ENCODE measurements around the gene SIGLEC14. TPM values are rescaled to one million over a fixed set of nuclear protein-coding genes. Genes with fewer than 3 reads are reported as not detected.
"Not testable (repeated sequence)": the region's sequence is repeated elsewhere in the genome, so short reads cannot be mapped to it uniquely, and the experiment has no call there.

SIGLEC14 gene
- total RNA-seq, 1 experiment from 2014 or later, result not detected

DNA sequence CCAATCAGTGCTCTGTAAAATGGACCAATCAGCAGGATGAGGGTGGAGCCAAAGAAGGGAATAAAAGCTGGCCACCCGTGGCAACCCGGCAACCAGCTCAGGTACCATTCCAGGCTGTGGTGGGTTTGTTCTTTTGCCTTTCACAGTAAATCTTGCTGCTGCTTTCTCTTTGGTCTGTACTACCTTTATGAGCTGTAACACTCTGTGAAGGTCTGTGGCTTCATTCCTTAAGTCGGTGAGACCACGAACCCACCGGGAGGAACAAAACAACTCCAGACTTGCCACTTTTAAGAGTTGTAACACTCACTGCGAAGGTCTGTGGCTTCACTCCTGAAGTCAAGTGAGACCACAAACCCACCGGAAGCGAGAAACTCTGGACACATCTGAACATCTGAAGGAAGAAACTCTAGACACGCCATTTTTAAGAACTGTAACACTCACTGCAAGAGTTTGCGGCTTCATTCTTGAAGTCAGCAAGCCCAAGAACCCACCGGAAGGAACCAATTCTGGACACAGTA is 30.0 kb upstream of the SIGLEC14 start:
- no peak for DNase-seq (ENCODE audit: extremely low read depth, low read depth)

DNA sequence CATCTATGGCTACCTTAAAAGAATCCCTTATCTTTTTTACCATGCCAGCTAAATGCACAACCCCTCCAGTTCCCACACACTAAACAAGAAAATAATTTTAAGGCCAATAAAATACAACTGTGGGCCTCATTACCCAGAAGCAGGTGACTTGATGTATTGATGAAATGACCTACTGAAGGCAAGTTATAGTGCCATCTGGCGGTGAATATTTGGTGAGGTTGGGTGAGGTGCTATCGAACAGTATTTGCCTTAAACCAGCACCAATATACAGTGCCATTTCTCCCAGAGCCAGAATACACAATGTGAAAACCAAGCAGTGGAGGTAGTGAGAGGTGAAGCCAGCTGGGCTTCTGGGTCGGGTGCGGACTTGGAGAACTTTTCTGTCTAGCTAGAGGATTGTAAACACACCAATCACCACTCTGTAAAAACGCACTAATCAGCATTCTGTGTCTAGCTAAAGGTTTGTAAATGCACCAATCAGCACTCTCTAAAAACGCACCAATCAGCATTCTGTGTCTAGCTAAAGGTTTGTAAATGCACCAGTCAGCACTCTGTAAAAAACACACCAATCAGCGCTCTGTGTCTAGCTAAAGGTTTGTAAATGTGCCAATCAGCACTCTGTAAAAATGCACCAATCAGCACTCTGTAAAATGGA is 29.4 kb upstream of the SIGLEC14 start:
- peak; percentile 32 for DNase-seq (ENCODE audit: extremely low read depth, low read depth)

DNA sequence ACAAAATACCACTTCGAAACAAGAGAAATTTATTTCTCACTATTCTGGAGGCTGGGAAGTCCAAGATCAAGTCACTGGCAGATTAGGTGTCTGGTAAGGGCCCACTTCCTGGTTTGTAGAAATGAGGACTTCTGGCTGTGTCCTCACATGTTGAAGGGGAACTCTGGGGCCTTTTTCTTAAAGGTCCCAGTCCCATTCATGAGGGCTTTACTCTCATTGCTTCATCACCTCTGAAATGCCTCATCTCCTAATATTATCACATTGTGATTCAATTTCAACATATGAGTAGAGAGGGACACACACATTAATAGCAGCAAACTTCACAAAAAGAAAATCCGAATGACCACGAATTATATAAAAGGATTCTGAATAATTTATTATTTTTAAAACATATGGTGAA is 21.6 kb upstream of the SIGLEC14 start:
- DNase-seq (ENCODE audit: extremely low read depth, low read depth), result no peak

DNA sequence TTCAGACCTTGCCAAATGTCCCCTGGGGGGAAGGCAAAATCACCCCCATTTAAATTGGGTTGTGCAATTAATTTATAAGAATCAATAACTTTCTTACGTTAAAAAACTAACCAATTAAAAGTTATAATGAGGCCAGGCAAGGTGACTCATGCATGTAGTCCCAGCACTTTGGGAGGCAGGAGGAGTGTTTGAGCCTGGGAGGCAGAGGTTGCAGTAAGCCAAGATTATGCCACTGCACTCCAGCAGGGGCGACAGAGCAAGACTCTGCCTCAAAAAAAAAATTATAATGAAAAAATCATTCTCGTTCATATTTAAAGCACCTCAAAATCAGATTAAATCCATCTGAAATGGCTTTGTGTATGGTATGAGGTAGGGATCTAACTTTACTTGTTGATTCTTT is 18.4 kb upstream of the SIGLEC14 start:
- DNase-seq (ENCODE audit: extremely low read depth, low read depth), result no peak

DNA sequence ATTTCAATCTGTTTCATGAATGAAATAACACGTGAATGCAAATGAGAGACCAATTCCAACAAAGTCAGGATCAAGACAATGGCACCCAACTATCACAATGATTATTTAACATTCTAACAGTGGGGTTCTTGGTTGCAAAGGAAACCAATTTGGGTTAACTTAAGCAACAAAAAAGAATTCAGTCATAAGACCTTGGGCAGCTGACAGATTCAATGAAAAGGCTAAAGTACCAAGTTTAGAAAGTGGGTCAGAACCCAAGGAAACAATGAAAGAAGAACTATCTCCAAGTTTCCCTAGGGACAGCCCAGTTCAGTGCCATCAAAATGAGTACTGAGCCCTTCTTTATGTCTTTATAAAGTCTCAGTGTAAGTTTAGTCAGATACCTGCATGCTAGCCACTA is 17.5 kb upstream of the SIGLEC14 start:
- no peak for DNase-seq (ENCODE audit: extremely low read depth, low read depth)

DNA sequence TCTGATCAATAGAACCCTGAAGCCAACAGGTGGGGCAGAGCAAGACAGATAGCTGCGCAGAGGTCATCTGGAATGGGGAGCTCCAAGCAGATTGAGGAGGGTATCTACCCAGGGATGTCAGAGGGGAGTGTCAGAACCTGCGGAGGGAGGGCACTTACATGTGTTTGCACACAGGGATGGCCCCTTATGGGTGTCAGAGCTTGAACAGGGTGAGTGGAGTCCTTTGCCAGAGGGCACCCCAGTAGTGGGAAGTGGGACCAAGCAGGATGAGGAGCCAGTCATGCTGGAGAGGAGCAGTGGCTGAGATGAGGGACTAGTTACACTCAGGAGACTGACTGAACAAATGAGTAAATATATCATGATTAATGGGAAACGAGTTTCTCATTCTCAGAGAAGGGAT is 17.0 kb upstream of the SIGLEC14 start:
- no peak for DNase-seq (ENCODE audit: extremely low read depth, low read depth)

DNA sequence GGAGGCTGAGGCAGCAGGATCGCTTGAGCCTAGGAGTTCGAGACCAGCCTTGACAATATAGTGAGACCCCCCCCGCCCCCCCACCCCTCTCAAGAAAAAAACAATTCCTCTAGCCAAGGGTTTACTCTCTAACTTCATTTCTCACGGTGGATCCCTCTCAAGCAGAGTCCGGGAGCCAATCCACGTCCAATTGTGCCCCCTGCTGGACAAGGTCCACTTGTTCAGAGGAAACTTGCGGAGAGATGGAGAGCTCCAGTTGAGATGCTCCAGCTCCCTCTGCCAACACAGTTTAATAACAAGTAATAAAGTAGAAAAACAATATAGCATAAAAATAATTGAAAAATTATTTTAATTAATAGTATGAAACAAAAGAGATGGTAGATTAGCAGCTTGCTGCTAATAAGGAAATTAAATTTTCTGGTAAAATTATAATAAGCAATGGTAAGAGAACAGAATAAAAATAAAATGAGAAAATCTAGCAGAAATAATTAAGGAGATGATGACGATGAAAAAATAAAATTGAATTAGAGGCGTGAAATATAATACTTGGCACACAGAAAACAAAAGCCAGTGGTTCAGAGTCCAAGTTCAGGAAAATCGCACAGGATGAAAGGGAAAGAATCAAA is 14.5 kb upstream of the SIGLEC14 start:
- peak; percentile 54 for DNase-seq (ENCODE audit: extremely low read depth, low read depth)

DNA sequence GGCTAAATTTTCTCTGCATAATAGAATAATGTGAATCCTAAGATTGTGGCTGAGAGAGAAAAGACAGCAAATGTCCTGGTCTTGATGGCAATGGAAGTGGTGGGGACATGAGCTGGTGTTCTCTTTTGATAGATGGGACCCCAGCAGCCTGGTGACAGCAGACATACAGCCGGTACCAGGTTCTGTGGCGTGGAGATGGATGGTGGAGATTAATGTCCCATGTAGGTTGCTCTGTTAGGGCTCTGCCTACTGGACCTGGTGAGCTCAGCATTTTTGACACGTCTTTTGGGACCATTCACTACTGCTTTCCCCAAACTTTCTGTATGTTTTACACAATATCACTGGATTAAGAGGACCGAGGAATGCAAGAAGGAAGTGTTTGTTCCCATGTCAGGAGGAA is 8.2 kb upstream of the SIGLEC14 start:
- DNase-seq (ENCODE audit: extremely low read depth, low read depth), result no peak

DNA sequence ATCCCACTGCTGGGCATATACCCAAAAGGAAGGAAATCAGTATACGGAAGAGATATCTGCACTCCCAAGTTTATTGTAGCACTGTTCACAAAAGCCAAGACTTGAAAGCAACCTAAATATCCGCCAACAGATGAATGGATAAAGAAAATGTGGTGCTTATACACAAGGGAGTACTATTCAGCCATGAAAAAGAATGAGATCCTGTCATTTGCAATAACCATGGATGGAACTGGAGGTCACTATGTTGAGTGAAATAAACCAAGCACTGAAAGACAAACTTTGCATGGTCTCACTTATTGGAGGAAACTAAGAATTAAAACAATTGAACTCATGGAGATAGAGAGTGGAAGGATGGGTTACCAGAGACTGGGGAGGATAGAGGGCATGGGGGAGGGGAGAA is 6.5 kb upstream of the SIGLEC14 start:
- DNase-seq (ENCODE audit: extremely low read depth, low read depth), result no peak

DNA sequence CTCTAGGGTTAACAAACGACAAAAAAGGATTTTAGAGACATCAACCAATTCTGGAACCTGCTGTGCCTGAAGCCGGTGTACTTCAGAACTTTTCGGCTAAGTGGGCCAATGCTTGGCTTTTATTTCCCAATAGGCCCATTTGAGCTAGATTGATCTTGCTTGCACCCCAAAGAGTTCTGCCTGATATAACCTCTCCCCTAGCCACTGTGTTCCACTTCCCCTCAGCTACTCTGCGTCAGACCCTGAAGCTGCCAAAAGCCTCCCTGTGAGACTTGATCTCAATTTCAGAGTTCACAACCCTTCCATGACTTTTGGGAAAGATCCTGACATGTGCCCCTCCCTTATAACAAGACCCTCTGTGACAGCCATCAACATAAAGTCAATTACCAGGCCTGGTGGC is 5.6 kb upstream of the SIGLEC14 start:
- DNase-seq (ENCODE audit: extremely low read depth, low read depth), result no peak

DNA sequence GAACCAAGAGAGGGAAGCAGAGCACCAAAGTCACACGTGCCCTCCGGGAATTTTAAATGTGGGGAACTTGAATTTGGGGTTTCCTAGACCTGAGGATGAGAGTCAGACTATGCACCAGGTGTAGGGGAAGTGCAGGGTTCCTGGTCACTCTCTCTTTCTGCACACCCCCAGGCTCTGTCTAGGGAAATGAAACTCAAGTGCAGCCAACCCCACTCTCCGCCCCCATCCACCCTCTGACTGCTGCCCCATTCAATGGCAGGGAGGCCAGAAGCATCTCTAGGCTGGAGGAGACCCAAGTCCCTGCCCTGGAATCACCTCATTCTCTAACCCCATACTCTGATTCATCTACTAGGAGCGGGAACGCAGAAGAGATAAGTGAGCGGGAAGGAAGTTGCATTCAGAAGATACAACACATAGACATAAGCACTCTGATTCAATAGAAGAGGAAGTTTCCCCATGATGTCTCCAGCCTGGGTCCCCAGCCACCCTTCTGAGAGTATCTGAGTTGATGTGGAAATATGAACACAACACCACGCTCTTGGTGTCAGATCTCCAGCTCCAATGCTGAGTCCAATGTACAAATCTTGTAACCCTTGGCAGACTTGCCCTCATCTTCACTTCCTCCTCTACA is 4.7 kb upstream of the SIGLEC14 start:
- DNase-seq (ENCODE audit: extremely low read depth, low read depth), result no peak

DNA sequence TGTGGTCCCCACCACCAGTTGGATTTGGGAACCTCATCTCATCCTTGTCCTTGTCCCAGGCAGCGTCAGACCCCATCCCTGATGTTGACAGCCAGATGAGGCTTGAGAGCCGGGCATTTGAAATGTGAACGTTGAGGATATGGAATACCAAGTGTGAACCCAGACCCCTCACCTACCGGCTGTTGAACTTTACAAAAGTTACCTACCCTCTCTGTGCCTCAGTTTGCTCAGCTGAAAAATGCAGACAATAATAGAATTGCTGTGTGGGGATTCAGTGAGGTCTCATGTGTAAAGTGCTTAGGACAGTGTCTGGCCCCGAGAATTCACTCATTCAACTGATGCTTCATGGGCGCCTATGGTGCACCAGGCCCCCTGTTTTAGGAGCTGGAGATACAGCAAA is 693 bp upstream of the SIGLEC14 start:
- DNase-seq (ENCODE audit: extremely low read depth, low read depth), result no peak

DNA sequence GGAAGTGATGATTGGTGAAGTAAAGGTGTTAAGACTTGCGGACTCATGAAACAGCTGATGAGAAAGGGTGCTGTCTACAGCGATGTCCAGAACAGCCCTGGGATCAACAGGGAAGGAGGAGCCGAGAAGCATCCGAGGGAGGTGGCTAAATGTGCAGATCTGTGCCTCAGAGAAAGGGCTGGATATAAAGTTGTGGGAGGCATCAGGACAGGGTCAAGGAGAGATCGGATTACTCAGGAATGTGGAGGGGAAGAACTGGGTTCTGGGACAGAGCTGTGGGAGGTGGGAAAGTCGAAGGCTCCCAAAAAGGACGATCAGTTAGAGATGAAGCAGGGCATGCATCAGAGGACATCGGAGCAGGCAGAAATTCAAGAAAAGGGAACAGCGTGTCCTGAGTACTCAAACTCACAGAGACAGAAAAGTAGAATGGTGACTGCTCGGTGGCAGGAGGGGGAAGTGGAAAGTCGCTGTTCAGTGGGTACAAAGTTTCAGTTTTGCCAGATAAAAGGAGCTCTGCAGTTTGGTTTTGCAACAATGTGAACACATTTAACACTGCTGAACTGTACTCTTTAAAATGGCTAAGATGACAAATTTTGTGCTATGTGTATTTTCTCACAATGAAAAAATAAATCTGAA is 1.9 kb downstream of the SIGLEC14 start:
- DNase-seq (ENCODE audit: extremely low read depth, low read depth), result no peak

DNA sequence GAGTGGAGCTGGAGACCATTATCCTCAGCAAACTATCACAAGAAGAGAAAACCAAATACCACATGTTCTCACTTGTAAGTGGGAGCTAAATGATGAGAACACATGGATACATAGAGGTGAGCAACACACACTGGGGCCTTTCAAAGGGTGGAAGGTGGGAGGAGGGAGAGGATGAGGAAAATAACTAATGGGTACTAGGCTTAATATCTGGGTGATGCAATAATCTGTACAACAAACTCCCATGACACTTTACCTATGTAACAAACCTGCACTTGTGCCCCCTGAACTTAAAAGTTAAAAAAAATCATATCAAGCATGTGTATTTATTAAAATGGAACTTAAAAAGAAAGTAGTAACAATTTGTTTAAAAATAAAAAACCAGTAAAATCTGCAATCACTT is 5.0 kb downstream of the SIGLEC14 start:
- DNase-seq (ENCODE audit: extremely low read depth, low read depth), result no peak

DNA sequence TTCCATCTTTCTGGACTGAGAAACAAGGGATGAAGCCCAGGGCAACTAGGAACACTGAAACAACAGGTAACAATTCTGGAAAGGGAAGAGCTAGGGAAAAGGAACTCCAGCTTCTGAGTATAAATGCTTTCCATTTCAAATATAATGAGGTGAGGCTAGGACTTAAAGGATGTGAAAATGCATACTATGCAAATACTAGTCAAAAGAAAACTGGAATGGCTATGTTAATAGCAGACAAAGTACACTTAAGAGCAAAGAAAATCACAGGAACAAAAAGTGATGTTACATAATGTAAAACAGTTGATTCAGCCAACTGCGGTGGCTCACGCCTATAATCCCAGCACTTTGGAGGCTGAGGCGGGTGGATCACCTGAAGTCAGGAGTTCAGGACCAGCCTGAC is 6.2 kb downstream of the SIGLEC14 start:
- no peak for DNase-seq (ENCODE audit: extremely low read depth, low read depth)

DNA sequence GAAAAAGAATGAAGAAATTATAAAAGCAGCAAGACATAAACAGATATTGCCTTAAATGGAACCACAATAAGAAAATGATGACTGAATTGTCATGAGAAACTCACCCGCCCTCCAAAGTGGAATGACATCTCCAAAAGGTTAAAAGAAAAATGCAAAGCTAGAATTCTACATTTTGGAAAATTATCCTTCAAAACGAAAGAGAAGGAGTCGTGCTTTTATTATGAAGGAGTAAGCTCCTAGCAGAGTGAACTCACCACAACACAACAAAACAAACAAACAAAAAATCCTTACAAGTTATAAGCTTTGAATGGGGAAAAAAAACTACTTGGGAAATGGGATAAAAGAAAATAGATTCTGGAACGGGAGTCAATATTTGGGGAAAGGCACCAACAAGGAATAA is 6.7 kb downstream of the SIGLEC14 start:
- no peak for DNase-seq (ENCODE audit: extremely low read depth, low read depth)

DNA sequence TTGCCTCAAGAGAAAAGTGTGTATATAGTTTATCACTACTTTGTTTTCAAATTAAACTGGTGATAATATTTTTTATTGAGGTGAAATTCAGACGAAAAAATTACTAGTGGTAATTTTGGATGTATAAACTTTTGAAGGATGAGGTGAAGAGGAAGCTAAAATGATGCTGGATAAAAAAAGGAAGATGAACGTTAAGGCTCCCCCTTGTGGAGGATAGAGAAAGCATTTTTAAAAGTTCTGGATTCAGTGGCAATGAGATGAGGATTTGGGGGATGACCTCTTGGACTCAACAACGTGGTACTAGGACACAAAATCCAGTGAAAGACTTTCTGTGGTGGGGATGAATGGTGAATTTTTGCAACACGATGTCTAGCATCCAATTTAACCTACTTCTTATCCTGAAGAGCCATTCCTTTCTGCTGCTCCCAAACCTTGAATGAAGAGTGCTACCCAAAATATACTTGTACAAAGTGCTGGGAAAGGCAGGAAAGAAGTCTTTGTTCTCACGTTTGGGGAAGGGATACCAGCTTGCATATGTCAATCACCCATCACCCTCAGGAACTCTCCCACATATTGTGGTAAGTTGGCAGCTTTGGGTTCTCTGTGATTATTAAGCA is 9.2 kb downstream of the SIGLEC14 start:
- peak; percentile 5 for DNase-seq (ENCODE audit: extremely low read depth, low read depth)

DNA sequence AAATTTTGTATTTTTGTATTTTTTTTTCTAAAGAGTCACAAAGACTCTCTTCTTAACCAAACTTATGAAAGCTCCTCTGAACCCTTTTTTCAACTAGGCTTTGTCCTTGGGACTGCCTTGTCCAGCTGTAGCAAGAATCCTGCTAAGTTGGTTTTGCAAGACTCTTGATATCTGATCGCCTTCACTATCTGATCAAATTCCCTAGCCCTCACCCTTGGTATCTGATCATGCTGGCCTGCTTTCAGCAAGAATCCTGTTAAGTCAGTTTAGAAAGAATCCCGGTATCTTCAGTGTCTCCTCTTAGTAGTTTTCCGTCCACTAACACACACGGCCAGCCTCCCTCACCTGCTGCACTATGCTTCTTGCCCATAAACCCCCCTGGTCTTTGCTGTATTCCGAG is 14.5 kb downstream of the SIGLEC14 start:
- DNase-seq (ENCODE audit: extremely low read depth, low read depth), result no peak

DNA sequence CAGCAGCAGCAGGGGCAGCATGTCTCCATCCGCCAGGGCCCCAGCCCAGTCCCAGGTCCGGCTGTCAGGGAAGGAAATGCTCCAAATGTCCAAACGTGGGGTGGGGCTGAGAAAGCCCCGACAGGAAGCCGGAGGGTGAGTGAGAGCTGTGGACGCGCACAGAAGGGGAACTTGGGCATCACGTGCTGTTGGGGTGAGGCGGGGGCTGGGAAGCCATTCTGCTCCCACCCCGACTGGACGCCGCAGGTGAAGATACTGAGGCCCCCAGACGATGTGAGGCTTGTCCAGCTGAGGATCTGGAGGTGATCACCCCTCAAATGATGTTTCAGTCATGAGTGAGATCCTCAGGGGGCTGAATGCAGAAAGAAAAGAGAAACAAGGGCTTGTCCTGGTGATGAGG is 16.3 kb downstream of the SIGLEC14 start, which contains the start of gene SIGLEC5:
SIGLEC5 (minus strand) TSS at position 87 of the 400 bp plus-strand sequence; CDS start at position 21, 66 bp downstream.
- not testable (repeated sequence) for DNase-seq (ENCODE audit: extremely low read depth, low read depth)

DNA sequence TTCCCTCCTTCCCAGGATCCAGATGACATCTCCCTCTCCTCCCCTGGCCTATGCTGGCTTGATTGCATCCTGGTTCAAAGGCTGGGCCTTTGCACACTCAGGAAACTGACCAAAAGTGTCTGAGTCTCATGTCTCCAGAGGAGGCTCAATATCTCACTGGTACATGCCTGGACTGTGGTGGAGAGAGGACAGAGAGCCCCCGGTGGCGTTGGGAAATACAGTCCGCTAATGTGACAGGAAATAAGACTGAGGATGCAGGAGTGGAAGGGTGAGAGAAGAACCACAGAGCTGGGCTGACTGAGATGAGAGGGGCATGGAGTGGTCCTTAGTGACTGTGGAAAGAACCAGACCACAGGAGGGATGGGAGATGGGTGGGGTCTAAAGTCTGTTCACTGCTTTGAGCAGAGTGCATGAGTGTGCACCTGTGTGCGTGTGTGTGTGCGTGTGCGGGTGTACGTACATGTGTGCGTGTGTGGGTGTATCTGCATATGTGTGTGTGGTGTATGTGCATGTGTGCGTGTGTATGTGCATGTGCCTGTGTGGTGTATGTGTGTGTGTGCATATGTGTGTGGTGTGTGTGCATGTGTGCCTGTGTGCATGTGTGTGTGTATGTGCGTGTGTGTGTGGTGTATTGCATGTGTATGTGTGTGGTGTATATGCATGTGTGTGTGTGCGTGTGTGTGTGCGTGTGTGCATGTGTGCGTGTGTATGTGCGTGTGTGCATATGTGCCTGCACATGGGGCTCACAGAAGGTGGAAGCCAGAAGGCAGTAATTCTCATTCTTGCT is 18.3 kb downstream of the SIGLEC14 start:
- DNase-seq (ENCODE audit: extremely low read depth, low read depth), result no peak
